Epithelial cell of esophagus (primary cell): ENCODE results near the gene PRKG1.

Experiments used
- DNase-seq: peaks from one replicate; pipeline ENCODE4 v3.0.0; 2010; ENCODE audit warnings: low read depth
- H3K4me3 ChIP-seq: 2 replicates; pipeline ENCODE4 v1.5.1; 2011; ENCODE audit warnings: mild to moderate bottlenecking, low read length, control low read depth
- TF ChIP-seq, protein P1 (sequence below): IDR thresholded peaks from 2 replicates; pipeline ENCODE4 v1.5.1; 2011; ENCODE audit warnings: low read depth, mild to moderate bottlenecking, low read length, control low read depth, inconsistent platforms; ENCODE audit not compliant: insufficient read depth; ENCODE audit errors: missing control alignments

The PRKG1 gene

DNA sequence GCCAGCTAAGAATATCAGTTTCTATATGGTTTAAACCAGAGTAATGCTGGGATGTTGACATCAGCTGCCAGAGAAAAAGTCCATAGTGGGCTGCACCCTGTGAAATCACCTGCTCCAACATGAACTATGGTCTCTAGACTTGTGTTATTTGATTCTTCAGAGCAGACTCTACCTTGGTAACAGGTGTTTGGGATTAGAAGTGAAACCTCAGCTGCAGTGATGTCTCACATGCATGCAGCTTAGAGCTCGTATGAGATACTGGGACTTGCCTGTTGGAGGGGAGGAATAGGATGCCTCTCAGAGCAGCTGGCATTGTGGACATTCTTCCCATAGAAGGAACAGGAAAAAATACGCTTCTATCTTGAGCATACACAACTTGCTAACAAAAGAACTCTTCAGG is 912.2 kb downstream of the PRKG1 start:
- DNase-seq = no peak
- TF ChIP-seq, protein P1, sequence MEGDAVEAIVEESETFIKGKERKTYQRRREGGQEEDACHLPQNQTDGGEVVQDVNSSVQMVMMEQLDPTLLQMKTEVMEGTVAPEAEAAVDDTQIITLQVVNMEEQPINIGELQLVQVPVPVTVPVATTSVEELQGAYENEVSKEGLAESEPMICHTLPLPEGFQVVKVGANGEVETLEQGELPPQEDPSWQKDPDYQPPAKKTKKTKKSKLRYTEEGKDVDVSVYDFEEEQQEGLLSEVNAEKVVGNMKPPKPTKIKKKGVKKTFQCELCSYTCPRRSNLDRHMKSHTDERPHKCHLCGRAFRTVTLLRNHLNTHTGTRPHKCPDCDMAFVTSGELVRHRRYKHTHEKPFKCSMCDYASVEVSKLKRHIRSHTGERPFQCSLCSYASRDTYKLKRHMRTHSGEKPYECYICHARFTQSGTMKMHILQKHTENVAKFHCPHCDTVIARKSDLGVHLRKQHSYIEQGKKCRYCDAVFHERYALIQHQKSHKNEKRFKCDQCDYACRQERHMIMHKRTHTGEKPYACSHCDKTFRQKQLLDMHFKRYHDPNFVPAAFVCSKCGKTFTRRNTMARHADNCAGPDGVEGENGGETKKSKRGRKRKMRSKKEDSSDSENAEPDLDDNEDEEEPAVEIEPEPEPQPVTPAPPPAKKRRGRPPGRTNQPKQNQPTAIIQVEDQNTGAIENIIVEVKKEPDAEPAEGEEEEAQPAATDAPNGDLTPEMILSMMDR = no peak
- H3K4me3 ChIP-seq = no peak overlapping the region

DNA sequence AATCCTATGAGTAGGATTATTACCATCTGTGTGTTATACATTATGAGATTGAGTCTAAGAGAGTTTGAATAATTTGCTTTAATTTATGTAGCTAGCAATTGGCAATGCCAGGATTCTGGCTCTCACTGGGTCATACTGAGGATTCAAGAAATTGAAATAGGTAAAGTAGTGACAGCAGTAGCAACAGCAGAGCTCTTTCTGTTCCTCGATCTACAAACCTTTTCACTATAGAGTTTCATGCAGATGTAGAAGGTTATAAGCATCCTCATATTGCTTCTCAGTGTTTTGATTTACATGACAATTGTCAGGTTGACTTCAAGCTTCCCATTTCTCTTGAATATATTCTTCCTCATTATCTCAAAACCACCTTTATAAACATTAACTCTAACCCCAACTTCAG is 919.2 kb downstream of the PRKG1 start:
- TF ChIP-seq, protein P1 = no peak
- DNase-seq = no peak
- no peak overlapping the region for H3K4me3 ChIP-seq

DNA sequence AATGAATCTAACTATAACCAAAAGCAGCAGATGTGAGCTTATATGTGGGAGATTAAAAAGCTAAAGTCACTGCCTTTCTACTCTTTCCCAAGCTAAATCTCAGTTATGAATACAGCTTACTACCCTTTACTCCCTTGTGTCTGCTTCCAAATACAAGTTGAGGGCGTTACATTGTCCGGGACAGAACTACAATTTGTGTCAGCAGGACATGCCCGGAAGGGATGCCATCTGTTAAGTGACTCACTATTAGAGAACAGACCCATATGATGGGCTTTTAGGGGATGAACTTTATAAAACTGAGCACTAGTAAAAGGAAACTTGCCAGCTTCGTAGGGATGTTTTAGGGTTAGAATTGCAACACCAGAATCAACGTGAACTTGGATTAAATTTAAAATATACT is 924.8 kb downstream of the PRKG1 start:
- TF ChIP-seq, protein P1 = no peak
- no peak for DNase-seq
- H3K4me3 ChIP-seq = no peak overlapping the region

DNA sequence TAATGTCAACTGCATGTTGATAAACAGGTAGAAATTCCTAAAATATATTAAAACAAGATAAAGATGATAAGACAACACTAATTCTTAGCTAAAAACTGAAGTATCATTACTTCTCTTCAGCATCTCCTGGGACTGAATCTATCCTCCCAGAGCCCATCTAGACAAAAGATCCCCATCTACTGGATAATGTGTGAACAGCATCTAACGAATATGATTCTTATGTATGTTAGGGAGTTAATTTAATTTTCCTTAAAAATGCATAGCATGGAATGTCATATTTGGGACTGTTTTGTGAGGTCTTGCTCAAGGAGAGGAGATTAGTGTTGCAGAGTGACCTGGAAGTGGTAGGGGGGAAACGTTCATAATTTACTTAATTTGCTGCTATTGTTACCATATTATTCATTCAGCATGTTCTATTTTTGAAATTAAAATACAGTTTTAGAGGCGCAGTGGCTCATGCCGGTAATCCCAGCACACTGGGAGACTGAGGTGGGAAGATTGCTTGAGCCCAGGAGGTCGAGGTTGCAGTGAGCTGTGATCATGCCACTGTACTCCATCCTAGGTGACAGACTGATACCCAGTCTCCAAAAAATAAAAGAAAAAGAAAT is 930.2 kb downstream of the PRKG1 start:
- H3K4me3 ChIP-seq = no peak overlapping the region
- peak; percentile 51 for DNase-seq
- TF ChIP-seq, protein P1 = peak; percentile 67

DNA sequence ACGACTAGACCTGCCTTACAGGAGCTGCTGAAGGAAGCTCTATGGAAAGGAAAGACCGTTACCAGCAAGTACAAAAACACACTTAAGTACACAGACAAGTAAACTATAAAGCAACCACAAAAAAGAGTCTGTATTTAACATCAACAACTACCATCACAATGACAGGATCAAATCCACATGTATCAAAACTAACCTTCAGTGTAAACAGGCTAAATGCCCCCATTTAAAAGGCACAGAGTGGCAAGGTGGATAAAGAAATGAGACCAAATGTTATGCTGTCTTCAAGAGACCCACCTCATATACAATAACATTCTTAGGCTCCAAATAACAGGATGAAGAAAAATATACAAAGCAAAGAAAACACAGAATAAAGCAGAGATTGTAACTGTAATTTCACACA is 932.8 kb downstream of the PRKG1 start:
- TF ChIP-seq, protein P1 = no peak

DNA sequence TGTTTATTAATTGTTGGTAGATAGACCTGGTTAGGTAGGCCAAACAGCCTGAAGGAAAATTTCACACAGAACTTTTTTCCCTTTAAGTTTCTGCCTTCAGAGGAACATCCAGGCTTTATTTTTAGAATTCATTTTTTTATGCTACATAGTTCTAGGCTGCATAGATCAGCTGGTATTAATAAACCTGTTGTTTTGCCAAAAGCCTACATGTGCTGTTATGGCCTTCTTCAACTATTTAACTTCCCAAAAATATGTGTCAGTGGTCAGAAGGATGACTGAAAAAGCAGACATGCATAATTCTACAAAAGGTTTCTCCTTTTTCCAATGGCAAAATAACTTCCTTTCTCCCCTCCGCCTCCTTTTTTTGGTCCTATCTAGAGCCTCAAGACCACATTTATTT is 936.8 kb downstream of the PRKG1 start:
- DNase-seq = no peak
- H3K4me3 ChIP-seq = no peak overlapping the region
- TF ChIP-seq, protein P1 = no peak

More for the DNA sequence above, 932.8 kb downstream of the PRKG1 start:
- H3K4me3 ChIP-seq = no peak overlapping the region
- DNase-seq = no peak

DNA sequence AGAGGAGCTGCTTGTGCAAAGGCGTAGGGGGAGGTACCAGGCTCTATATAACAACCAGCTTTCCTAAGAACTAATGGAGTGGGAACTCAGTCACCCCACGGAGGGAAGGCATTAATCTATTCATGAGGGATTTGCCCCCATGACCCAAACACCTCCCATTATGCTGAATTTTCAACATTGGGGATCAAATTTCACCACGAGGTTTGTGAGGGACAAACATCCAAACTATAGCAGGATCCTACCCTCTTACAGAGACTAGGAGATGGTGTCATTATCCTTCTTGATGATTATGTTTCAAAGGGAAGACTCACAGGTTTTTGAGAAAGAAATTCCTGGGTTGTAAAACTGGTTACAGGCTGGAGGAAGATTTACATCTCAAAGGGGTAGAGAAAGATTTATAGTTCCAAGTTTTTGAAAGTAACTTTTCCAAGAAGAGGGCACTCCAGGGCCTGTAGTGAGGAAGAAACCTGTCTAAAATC is 944.8 kb downstream of the PRKG1 start:
- no peak for DNase-seq
- TF ChIP-seq, protein P1 = no peak
- H3K4me3 ChIP-seq = no peak overlapping the region
